Astrocyte of the cerebellum (primary cell): Measurements from ENCODE around the gene CLMN.

Source experiments
- DNase-seq: peaks from one replicate; pipeline ENCODE4 v3.0.0-alpha.2; 2011; ENCODE audit warnings: low read depth
- H3K4me3 ChIP-seq: 2 replicates; pipeline ENCODE4 v1.5.1; 2011; ENCODE audit warnings: mild to moderate bottlenecking, low read depth, low read length, moderate library complexity
- in situ Hi-C: cut with HindIII; loops from 2 replicates; pipeline ENCODE4 v1.10.0; 2017; ENCODE audit warnings: low sequenced_read_pairs
- TF ChIP-seq, protein P1 (sequence below): IDR thresholded peaks from 2 replicates; pipeline ENCODE4 v1.5.1; 2012; ENCODE audit warnings: low read length, low read depth, moderate library complexity, mild to moderate bottlenecking; ENCODE audit errors: missing control alignments

CLMN gene

DNA sequence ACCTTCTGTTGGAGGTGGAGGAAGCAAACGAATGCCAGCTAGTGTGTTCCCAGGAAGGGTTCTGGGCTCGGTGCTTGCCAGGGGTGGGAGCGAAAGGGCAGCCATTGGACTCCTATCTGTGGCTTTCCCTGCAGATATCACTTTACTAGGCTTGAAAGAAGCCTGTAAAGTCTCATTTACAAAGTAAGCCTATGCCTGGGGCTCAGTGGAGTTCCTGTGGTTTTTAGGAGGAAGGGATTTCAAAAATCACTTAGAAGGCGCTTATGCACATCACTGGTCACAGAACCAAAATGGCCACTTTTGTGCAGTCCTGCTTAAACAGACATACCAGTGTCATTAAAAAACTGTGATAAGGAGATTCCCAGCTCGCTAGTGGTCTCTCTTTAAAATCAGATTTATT lies 22.7 kb downstream of the CLMN start:
- TF ChIP-seq, protein P1, sequence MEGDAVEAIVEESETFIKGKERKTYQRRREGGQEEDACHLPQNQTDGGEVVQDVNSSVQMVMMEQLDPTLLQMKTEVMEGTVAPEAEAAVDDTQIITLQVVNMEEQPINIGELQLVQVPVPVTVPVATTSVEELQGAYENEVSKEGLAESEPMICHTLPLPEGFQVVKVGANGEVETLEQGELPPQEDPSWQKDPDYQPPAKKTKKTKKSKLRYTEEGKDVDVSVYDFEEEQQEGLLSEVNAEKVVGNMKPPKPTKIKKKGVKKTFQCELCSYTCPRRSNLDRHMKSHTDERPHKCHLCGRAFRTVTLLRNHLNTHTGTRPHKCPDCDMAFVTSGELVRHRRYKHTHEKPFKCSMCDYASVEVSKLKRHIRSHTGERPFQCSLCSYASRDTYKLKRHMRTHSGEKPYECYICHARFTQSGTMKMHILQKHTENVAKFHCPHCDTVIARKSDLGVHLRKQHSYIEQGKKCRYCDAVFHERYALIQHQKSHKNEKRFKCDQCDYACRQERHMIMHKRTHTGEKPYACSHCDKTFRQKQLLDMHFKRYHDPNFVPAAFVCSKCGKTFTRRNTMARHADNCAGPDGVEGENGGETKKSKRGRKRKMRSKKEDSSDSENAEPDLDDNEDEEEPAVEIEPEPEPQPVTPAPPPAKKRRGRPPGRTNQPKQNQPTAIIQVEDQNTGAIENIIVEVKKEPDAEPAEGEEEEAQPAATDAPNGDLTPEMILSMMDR: no peak
- in situ Hi-C loops: no loop called here
- H3K4me3 ChIP-seq: no peak overlapping the region
- DNase-seq: no peak

DNA sequence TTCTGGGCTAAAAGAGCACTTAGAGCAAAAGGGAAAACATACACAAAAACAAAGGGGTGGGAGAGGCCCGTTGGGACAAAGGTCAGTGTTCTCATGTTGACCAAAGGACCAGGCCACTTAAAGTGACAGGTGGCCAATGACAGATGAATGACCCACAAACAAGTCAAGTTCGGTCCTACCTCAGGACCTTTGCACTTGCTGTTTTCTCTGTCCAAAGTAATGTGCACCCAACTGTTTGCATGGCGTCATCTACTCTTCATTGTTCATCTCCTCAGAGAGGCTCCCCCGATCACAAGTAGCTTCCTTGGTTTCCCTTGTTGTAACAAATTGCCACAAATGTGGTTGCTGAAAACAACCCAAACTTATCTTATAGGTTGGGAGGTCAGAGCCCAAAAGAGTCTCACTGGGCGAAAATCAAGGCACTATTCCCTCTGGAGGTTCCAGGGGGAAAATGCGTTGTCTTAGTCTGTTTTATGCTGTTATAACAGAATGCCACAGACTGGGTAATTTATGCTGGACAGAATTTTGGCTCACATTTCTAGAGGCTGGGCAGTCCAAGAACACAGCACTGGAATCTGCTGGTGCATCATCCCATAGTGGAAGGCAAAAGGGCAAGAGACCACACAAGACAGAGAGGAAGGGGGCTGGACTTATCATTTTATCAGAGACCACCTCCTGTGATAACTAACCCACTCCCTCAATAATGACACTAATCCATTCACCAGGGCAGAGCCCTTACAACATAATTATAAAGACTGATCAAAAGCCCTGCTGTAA lies 23.9 kb downstream of the CLMN start:
- TF ChIP-seq, protein P1: no peak
- DNase-seq: no peak
- in situ Hi-C loops: no loop called here
- H3K4me3 ChIP-seq: no peak overlapping the region

DNA sequence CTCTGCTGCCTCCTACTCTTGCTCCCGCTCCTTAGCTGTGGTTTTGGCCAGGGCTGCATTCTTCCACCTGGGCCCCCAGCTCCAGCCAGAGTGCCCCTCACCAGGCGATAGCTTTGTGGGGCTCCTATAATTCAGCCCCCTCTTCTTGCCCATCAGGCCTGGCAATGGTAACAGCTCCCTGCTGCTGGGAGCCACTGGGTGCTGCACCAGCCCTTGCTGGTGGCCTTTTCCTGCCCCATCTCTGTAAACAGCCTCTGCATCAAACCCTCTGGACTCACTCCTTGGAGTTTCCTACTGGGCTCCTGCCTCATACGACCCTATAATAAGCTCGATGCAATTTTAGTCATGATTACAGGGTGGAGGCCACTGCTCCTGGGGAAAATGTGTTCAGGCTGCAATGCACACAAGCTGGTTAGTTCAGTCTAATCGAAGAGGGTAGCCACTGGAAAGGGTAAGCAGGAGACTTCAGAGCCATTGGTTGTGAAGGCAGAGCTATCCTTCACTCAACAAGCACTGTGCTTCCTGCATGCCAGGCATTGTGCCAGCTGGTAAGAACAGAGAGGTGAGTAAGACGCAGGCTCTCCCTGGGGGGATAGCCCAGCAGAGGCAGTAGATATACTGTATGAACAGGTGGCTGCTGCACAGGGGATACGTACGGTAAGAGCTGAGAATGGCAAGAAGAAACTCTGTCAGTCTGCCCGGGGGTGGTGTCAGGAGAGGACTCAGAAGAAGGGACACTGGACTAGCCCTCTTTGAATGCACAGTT lies 24.7 kb downstream of the CLMN start:
- TF ChIP-seq, protein P1: no peak
- in situ Hi-C loops: no loop called here
- no peak for DNase-seq
- H3K4me3 ChIP-seq: no peak overlapping the region

DNA sequence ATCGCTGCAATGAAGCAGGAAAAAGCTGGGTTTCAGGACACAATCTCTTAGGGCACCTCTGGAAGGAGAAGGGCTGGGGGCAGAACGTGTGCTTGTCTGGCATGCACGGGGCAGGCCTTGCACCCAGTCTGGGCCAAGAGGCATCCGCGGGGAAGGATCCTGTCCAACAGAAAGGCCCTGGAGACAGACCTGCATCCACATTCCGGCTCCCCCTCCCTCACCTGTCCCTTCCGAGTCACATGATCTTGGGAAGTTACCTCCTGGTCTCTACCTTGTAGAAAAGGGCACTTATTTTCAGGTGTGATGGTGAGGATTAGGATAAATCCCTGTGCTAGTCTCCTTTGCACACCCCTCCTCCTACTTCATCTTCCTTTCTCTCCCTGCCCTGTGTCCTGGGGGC lies 25.4 kb downstream of the CLMN start:
- no peak overlapping the region for H3K4me3 ChIP-seq
- DNase-seq: no peak
- in situ Hi-C loops: no loop called here
- TF ChIP-seq, protein P1: no peak

DNA sequence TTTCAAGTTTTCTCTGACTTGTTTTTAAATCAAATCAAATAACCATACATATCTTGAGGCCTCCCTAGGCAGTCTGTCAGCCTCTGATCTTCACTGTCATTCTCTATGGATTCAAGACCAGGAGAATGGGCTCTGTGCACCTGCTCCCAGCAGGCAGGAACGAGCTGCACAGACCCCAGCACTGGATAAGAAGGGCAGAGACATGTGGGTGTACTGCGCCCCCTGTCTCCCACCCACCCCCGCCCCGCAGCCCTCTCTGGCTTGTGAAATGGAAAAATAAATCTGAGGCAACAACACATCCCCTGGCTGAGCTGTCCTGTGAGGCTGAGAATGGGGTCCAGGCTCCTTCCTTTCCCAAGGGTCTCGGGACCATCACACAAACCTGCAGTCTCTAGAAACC lies 26.3 kb downstream of the CLMN start:
- no peak overlapping the region for H3K4me3 ChIP-seq
- TF ChIP-seq, protein P1: no peak
- DNase-seq: no peak
- in situ Hi-C loops: no loop called here

DNA sequence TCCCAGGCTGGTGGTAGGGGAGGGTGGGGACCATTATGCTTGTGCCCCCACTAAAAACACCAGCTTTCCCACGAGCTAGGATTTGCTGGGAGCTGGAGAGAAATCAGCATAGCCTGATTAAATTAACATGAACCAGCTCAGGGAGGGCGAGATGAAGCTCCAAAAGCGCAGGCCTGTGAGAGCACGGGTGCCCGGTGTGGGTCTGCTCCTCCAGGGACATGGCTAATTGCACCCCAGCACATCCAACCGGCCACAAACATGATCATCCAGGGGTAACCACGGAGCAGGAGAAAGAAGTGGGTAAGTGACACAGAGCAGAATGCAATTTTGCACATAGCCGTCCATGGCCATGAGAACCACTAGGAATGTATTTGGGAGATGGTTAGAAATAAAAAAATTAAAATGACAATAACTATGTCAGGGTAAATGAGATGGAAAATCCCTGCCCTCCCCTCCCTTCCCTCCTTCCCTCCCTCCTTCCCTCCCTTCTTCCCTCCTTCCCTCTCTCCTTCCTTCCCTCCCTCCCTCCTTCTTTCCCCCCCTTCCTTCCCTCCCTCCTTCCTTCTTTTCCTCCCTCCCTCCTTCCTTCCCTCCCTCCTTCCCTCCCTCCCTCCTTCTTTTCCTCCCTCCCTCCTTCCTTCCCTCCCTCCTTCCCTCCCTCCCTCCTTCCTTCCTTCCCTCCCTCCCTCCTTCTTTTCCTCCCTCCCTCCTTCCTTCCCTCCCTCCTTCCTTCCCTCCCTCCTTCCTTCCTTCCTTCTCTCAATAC lies 26.9 kb downstream of the CLMN start:
- H3K4me3 ChIP-seq: no peak overlapping the region
- TF ChIP-seq, protein P1: no peak
- in situ Hi-C loops: no loop called here

More for the DNA sequence above, 26.9 kb downstream of the CLMN start:
- no peak for DNase-seq
